IMR-90 (cell line): ENCODE data around the gene SYPL1. TPM values are rescaled to one million over a fixed set of nuclear protein-coding genes. Genes with fewer than 3 reads are reported as not detected.

Experiments used
- ATAC-seq: fragments of 200-7000 bp; cut with Tn5 transposase; 2 replicates; pipeline ENCODE4 v1.9.1; 2020; ENCODE audit warnings: low read depth, mild to moderate bottlenecking, moderate library complexity
- BruUV-seq: library from RNA; stranded (reverse); fragments of 400-500 nt; replicated peaks from 2 replicates; lab custom pipeline; 2021; lab: Mats Ljungman, UMichigan
- CTCF ChIA-PET: fragments of 300-600 bp; formaldehyde crosslinking; extraction: SDS; loops from one replicate; lab custom pipeline; 2021; ENCODE audit warnings: antibody characterized with exemption; lab: Yijun Ruan, JAX
- POLR2A ChIA-PET: fragments of 300-600 bp; sonication (Branson Sonifier 250); formaldehyde crosslinking; loops from one replicate; lab custom pipeline; 2022; ENCODE audit warnings: antibody characterized with exemption; ENCODE audit not compliant: unreplicated experiment; lab: Charles Lee
- DNase-seq: peaks from one replicate; pipeline ENCODE4 v3.0.0; 2013
- H2AFZ ChIP-seq: replicated peaks from 2 replicates; pipeline ENCODE3; 2013; ENCODE audit warnings: low read length, mild to moderate bottlenecking; ENCODE audit not compliant: poor library complexity
- H2AK5ac ChIP-seq: 2 replicates; pipeline ENCODE4 v1.6.1; 2013; ENCODE audit warnings: low read depth, low read length, inconsistent platforms
- H2AK9ac ChIP-seq: replicated peaks from 2 replicates; pipeline ENCODE3; 2013; ENCODE audit warnings: mild to moderate bottlenecking, low read depth, low read length, moderate library complexity; ENCODE audit not compliant: poor library complexity
- H2BK120ac ChIP-seq: 2 replicates; pipeline ENCODE4 v1.6.1; 2013; ENCODE audit warnings: low read depth, low read length, inconsistent platforms
- H2BK15ac ChIP-seq: 3 replicates; pipeline ENCODE4 v1.6.1; 2013; ENCODE audit warnings: low read depth, low read length, inconsistent platforms
- H2BK20ac ChIP-seq: 2 replicates; pipeline ENCODE4 v1.6.1; 2013; ENCODE audit warnings: low read depth, mild to moderate bottlenecking, inconsistent platforms, low read length, moderate library complexity
- H2BK5ac ChIP-seq: 2 replicates; pipeline ENCODE4 v1.6.1; 2013; ENCODE audit warnings: mild to moderate bottlenecking, low read depth, low read length, inconsistent platforms; ENCODE audit not compliant: poor library complexity, severe bottlenecking
- H3K14ac ChIP-seq: replicated peaks from 2 replicates; pipeline ENCODE4 v1.6.1; 2013; ENCODE audit warnings: low read depth, low read length, inconsistent platforms
- H3K18ac ChIP-seq: 2 replicates; pipeline ENCODE4 v1.6.1; 2013; ENCODE audit warnings: low read depth, low read length, control low read depth
- H3K23ac ChIP-seq: 2 replicates; pipeline ENCODE4 v1.6.1; 2013; ENCODE audit warnings: low read depth, low read length, inconsistent platforms
- H3K27ac ChIP-seq: 2 replicates; pipeline ENCODE4 v1.5.1; 2013; ENCODE audit warnings: mild to moderate bottlenecking, control low read depth, low read length; ENCODE audit not compliant: insufficient read depth
- H3K27me3 ChIP-seq: 2 replicates; pipeline ENCODE4 v1.6.1; 2013; ENCODE audit warnings: low read length; ENCODE audit not compliant: control insufficient read depth, insufficient read depth
- H3K36me3 ChIP-seq: 2 replicates; pipeline ENCODE4 v1.6.1; 2013; ENCODE audit warnings: low read length, mixed read lengths; ENCODE audit not compliant: control insufficient read depth, insufficient read depth
- H3K4ac ChIP-seq: 2 replicates; pipeline ENCODE4 v1.6.1; 2013; ENCODE audit warnings: low read depth, low read length, inconsistent platforms
- H3K4me1 ChIP-seq: 2 replicates; pipeline ENCODE4 v1.6.1; 2013; ENCODE audit warnings: low read length, mixed read lengths; ENCODE audit not compliant: control insufficient read depth, insufficient read depth
- H3K4me2 ChIP-seq: 2 replicates; pipeline ENCODE4 v1.6.1; 2013; ENCODE audit warnings: low read depth, mild to moderate bottlenecking, control low read depth, low read length, moderate library complexity
- H3K4me3 ChIP-seq: 2 replicates; pipeline ENCODE4 v1.5.1; 2013; ENCODE audit warnings: low read depth, mild to moderate bottlenecking, control low read depth, low read length, moderate library complexity; ENCODE audit not compliant: insufficient read depth
- H3K56ac ChIP-seq: 2 replicates; pipeline ENCODE4 v1.6.1; 2013; ENCODE audit warnings: low read length, inconsistent platforms; ENCODE audit not compliant: insufficient read depth; ENCODE audit errors: extremely low read depth
- H3K79me1 ChIP-seq, 2 experiments: 2 replicates each; pipeline ENCODE4 v1.6.1; 2013; ENCODE audit warnings: low read length in 2 of 2, inconsistent platforms in 1 of 2, low read depth in 1 of 2
- H3K9ac ChIP-seq: 2 replicates; pipeline ENCODE4 v1.6.1; 2013; ENCODE audit warnings: low read depth, low read length, control low read depth
- H3K9me1 ChIP-seq: 2 replicates; pipeline ENCODE4 v1.6.1; 2013; ENCODE audit warnings: low read length, inconsistent platforms; ENCODE audit not compliant: insufficient read depth
- H3K9me3 ChIP-seq: 2 replicates; pipeline ENCODE4 v1.6.1; 2013; ENCODE audit warnings: low read length; ENCODE audit not compliant: control insufficient read depth, insufficient read depth
- H4K20me1 ChIP-seq: 2 replicates; pipeline ENCODE4 v1.6.1; 2013; ENCODE audit warnings: low read length, inconsistent platforms; ENCODE audit not compliant: insufficient read depth
- H4K5ac ChIP-seq: 2 replicates; pipeline ENCODE4 v1.6.1; 2013; ENCODE audit warnings: mild to moderate bottlenecking, low read depth, low read length, control low read depth
- H4K8ac ChIP-seq, 2 experiments: 2 replicates each; pipeline ENCODE4 v1.6.1; 2013; ENCODE audit warnings: low read depth in 2 of 2, low read length in 2 of 2, control low read depth in 1 of 2, inconsistent platforms in 1 of 2
- H4K91ac ChIP-seq: 2 replicates; pipeline ENCODE4 v1.6.1; 2013; ENCODE audit warnings: low read depth, low read length, inconsistent platforms; ENCODE audit not compliant: insufficient read depth
- CHD1 ChIP-seq: IDR thresholded peaks from 2 replicates; pipeline ENCODE4 v1.6.1; 2012; ENCODE audit warnings: low read depth, low read length, improper control_type of control experiment
- MXI1 ChIP-seq: IDR thresholded peaks from 2 replicates; pipeline ENCODE4 v1.6.1; 2012; ENCODE audit warnings: low read depth, mild to moderate bottlenecking, low read length, moderate library complexity, borderline replicate concordance
- RCOR1 ChIP-seq: IDR thresholded peaks from 2 replicates; pipeline ENCODE4 v1.6.1; 2012; ENCODE audit warnings: mild to moderate bottlenecking, low read length, improper control_type of control experiment; ENCODE audit not compliant: insufficient replicate concordance
- WGBS, 2 experiments: methylation state at CpG; one replicate each; pipeline versions ENCODE4 v1.1.5 to v1.1.7; 2013; ENCODE audit warnings: missing lambda C conversion rate in 2 of 2; ENCODE audit not compliant: insufficient read length in 1 of 2; ENCODE audit errors: extremely low coverage in 2 of 2; 5-methylcytosine and 5-hydroxymethylcytosine counted together
- dilution Hi-C: fragments of 300-500 bp; cut with HindIII; formaldehyde crosslinking; loops from one replicate; pipeline ENCODE4 v1.14.3; 2018; ENCODE audit warnings: low sequenced_read_pairs; ENCODE audit not compliant: unreplicated experiment
- in situ Hi-C: fragments of 300-500 bp; cut with MboI; formaldehyde crosslinking; loops from 3 replicates; pipeline ENCODE4 v1.14.3; 2019; ENCODE audit warnings: low sequenced_read_pairs, inconsistent platforms, mixed read lengths
- intact Hi-C: fragments of 100-400 bp; cut with micrococcal nuclease; formaldehyde crosslinking; loops from 2 replicates; pipeline ENCODE4 v1.10.0; 2022
- polyA plus RNA-seq, 3 experiments: library from polyadenylated mRNA; depleted of rRNA; stranded (reverse); fragments of >200 nt; gene quantifications; 2 replicates each; pipeline ENCODE4 v1.2.3, GENCODE V29; 2012; ENCODE audit warnings: low replicate concordance in 1 of 3
- total RNA-seq: library from RNA; depleted of rRNA; stranded (reverse); fragments of >200 nt; gene quantifications from 2 replicates; pipeline ENCODE4 v1.2.3, GENCODE V29; 2012
- TF ChIP-seq, protein P1 (sequence below): conservative IDR thresholded peaks from 2 replicates; pipeline ENCODE4 v1.5.1; 2012; ENCODE audit warnings: mild to moderate bottlenecking, low read depth, low read length, improper control_type of control experiment
- TF ChIP-seq, protein P2 (sequence below): fragments of 150-350 bp; IDR thresholded peaks from 2 replicates; pipeline ENCODE4 v1.6.1; 2017; ENCODE audit warnings: mild to moderate bottlenecking, antibody characterized with exemption, low read length, low read depth
- TF ChIP-seq, protein P3 (sequence below): fragments of 150-350 bp; IDR thresholded peaks from 2 replicates; pipeline ENCODE4 v1.6.1; 2016; ENCODE audit warnings: low read depth, mild to moderate bottlenecking, low read length, moderate library complexity, borderline replicate concordance

SYPL1 gene
- total and polyA plus RNA-seq, 2 of the 4 experiments (the other 2 are of a cell fraction): 19.0 to 45.0 TPM

DNA sequence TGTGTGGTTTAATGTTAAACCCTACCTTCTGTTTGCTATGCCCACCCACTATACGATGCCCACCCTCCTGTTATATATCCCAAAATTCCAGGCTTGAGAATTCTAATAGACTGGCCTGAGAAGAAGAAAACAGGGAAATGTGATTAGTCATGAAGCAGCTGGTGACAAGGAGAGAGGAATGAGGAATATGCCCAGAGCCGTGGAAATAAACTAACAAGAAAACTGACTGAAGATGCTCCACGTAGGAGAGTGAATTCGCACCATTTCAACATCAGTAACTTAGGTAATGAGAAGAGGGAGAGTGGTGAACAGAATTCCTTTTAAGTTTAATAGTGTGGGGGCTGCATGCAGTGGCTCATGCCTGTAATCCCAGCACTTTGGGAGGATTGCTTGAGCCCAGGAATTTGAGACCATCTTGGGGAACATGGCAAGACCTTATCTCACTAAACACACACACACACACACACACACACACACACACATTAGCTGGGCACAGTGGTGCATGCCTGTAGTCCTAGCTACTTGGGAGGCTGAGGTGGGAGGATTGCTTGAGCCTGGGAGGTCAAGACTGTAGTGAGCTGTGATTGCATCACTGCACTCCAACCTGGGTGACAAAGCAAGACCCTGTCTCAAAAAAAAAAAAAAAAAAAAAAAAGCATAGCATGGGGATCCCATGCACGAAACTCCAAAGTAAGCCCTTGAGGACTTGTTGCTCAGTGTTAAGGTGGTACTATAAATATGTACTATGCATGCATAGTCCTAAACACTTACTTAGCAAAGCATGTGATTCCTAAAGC, 16.1 kb upstream of the SYPL1 start:
- no peak overlapping the region for H2BK20ac ChIP-seq
- 0 out of 2 replicates have a peak, but pooled peaks cover 3% of the 10 kb centered on the region for H3K9me1 ChIP-seq
- H3K9ac ChIP-seq: no peak overlapping the region
- no TSS peak for BruUV-seq
- no peak overlapping the region for H3K56ac ChIP-seq
- ChIA-PET CTCF (interaction anchor here (0.6 kb wide), 1 partner anchor 1007 kb away, joined by 7 read pairs; no protein-coding TSS in a partner anchor), POLR2A (no interaction called here)
- no peak for TF ChIP-seq RCOR1
- TF ChIP-seq, protein P1, sequence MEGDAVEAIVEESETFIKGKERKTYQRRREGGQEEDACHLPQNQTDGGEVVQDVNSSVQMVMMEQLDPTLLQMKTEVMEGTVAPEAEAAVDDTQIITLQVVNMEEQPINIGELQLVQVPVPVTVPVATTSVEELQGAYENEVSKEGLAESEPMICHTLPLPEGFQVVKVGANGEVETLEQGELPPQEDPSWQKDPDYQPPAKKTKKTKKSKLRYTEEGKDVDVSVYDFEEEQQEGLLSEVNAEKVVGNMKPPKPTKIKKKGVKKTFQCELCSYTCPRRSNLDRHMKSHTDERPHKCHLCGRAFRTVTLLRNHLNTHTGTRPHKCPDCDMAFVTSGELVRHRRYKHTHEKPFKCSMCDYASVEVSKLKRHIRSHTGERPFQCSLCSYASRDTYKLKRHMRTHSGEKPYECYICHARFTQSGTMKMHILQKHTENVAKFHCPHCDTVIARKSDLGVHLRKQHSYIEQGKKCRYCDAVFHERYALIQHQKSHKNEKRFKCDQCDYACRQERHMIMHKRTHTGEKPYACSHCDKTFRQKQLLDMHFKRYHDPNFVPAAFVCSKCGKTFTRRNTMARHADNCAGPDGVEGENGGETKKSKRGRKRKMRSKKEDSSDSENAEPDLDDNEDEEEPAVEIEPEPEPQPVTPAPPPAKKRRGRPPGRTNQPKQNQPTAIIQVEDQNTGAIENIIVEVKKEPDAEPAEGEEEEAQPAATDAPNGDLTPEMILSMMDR: no peak
- TF ChIP-seq, protein P2, sequence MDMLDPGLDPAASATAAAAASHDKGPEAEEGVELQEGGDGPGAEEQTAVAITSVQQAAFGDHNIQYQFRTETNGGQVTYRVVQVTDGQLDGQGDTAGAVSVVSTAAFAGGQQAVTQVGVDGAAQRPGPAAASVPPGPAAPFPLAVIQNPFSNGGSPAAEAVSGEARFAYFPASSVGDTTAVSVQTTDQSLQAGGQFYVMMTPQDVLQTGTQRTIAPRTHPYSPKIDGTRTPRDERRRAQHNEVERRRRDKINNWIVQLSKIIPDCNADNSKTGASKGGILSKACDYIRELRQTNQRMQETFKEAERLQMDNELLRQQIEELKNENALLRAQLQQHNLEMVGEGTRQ: no peak
- TF ChIP-seq CHD1: no peak
- TF ChIP-seq, protein P3, sequence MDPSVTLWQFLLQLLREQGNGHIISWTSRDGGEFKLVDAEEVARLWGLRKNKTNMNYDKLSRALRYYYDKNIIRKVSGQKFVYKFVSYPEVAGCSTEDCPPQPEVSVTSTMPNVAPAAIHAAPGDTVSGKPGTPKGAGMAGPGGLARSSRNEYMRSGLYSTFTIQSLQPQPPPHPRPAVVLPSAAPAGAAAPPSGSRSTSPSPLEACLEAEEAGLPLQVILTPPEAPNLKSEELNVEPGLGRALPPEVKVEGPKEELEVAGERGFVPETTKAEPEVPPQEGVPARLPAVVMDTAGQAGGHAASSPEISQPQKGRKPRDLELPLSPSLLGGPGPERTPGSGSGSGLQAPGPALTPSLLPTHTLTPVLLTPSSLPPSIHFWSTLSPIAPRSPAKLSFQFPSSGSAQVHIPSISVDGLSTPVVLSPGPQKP: no peak
- TF ChIP-seq MXI1: no peak
- H2AFZ ChIP-seq: no peak overlapping the region
- no peak overlapping the region for H3K14ac ChIP-seq
- no peaks in the 10 kb centered on the region for H3K79me1 ChIP-seq
- peaks cover 2% of the 10 kb centered on the region for H3K27me3 ChIP-seq
- no peak overlapping the region for H2BK120ac ChIP-seq
- DNase-seq (peak; percentile 43), ATAC-seq (peak; percentile 73)
- in situ Hi-C loops: no loop called here
- no peak overlapping the region for H4K91ac ChIP-seq
- no peak overlapping the region for H2AK5ac ChIP-seq
- WGBS, 2 experiments: no CpG with 5 or more reads among the region's 5 CpGs
- no peak overlapping the region for H3K4me2 ChIP-seq
- no peak overlapping the region for H3K4me3 ChIP-seq
- H3K23ac ChIP-seq: no peak overlapping the region
- no peak overlapping the region for H3K27ac ChIP-seq
- no peaks in the 10 kb centered on the region for H4K20me1 ChIP-seq
- peaks cover 6% of the 10 kb centered on the region for H3K4me1 ChIP-seq
- H3K4ac ChIP-seq: no peak overlapping the region
- dilution Hi-C loops: no loop called here
- no peak overlapping the region for H4K5ac ChIP-seq
- no peak overlapping the region for H3K18ac ChIP-seq
- H2BK5ac ChIP-seq: no peak overlapping the region
- H4K8ac ChIP-seq: no peak overlapping the region
- no peak overlapping the region for H2AK9ac ChIP-seq
- intact Hi-C loops: no loop called here
- no peak overlapping the region for H2BK15ac ChIP-seq
- no peaks in the 10 kb centered on the region for H3K36me3 ChIP-seq
- no peaks in the 10 kb centered on the region for H3K9me3 ChIP-seq
